HG02973 (cell line): Measurements from ENCODE around the gene PDGFB.

Source experiments
- ATAC-seq: cut with Tn5 transposase; IDR thresholded peaks from one replicate; pipeline ENCODE4 v1.9.1; 2021; ENCODE audit warnings: moderate library complexity; ENCODE audit not compliant: unreplicated experiment

PDGFB gene

GRCh38 chr22:39254789-39255298, 10.1 kb upstream of the PDGFB start:
- no peak for ATAC-seq

DNA sequence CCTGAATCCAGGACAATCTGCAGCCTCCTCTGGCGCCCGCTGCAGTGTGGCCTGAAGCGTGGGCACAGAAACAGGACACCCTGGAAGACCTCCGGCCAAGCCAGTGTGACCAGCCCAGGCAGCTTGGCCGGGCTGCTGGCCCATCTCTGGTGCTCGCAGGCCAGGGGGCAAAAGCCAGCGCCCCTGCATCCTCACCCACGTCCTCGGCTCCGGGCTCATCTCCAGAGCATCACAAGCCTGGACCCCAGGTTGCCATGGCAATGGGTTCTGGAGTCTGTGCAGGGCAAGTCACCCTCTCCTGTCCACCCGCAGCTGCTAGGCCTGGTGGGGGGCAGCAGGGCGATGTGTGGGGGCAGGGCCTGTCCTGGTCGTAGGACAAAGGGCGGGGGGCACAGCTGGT, 9.3 kb upstream of the PDGFB start:
- no peak for ATAC-seq

DNA sequence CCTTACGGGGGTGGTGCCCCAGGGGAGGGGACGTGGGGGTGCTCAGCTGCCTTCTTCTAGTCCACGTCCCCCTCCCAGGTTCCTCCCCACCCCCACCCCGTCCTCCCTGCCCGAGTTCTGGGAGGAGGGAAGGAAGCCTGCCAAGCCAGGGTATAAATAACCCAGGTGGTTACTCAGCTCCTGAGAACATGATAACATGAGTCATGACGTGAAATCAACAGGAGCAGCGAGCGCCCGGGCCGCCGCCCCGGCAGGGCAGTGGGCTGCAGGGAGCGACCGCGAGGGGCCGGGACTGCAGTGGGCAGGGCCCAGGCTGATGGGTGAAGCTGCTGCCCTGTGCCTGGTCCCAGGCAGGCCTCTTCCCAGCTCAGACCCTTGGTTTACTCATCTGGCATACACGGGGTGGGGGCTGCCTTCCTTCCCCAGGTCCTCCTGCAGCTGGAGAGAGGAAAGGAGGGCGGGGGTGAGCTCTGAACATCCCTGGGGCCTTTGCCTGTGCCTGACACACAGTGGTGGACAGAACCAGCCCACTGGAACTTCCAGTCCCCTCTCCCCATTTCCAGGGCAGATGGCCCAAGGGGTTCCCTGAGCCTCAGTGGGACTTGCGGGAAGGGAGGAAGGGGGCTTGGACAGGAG, 8.8 kb upstream of the PDGFB start:
- ATAC-seq = no peak

GRCh38 chr22:39252461-39253434, 8.0 kb upstream of the PDGFB start:
- no peak for ATAC-seq

GRCh38 chr22:39251762-39252460, 7.1 kb upstream of the PDGFB start:
- no peak for ATAC-seq

- ATAC-seq = no peak
Observed at GRCh38 chr22:39250838-39251237, 6.1 kb upstream of the PDGFB start.

DNA sequence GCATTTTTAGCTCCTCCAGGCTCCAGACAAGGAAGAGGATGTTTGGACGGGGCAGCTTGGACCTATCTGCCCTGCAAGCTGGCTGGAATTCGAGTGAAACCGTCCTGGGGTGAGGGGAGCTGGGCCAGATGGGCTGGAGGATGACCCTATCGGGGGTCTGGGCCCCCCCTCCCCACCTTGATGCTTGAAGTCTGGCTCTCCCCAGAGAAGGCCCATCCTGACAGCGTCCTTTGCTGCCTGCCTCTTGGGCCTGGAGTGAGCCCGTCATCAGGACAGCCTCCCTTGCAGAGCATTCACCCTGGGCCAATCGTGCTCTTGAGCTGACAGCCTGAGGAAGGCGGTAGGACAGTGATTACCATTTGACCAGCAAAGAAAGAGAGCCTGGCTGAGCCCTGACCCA, 5.3 kb upstream of the PDGFB start:
- ATAC-seq = no peak

- no peak for ATAC-seq
Observed at GRCh38 chr22:39249086-39249704, 4.4 kb upstream of the PDGFB start.

GRCh38 chr22:39248254-39248653, 3.5 kb upstream of the PDGFB start:
- ATAC-seq = no peak

- ATAC-seq = no peak
Observed at GRCh38 chr22:39247361-39247760, 2.6 kb upstream of the PDGFB start.

DNA sequence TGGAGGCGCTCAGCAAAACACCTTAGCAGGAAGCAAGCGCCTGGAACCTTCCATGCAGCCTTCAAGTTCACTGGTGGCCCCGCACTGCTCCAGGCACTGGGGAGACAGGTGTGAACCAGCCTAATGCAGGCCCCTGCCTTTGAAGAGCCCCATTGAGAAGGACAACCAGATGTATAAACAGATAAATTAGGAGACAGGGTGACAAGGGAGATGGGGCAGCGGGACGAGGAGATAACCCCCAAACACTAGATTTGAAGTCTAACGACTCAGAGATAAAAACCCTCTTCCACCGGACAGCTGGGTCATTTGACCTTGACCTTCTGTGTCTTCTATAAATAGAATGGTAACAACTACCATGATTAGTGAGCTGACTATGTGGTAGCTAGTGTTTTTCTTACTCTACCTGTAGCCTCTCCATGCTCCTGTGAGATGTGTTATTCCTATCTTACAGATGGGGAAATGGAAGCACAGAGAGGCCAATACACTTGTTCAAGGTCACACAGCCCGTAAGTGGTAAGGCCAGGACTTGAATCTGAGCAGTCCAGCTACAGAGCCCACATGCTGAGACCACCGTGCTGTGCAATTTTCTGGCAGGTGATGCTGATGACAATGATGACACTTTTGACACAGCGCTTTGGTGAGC, 2.0 kb upstream of the PDGFB start:
- no peak for ATAC-seq

DNA sequence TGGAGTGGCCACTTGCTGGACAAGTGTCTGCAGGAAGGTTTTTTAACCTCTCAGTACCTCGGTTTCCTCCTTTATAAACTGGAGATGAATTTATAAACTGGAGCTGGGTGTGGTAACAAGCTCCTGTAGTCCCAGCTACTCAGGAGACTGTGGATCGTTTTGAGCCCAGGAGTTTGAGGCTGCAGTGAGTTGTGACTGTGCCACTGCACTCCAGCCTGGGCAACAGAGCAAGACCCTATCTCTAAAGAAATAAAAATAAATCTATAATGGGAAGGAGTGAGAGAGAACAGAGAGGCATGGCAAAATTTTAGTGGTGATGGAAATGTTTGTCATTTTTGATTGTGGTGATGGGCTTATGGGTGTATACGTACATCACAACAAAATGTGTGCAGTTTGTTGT, 1.4 kb upstream of the PDGFB start:
- no peak for ATAC-seq

GRCh38 chr22:39245130-39246039, 603 bp upstream of the PDGFB start:
- ATAC-seq = no peak

- ATAC-seq = no peak
Observed at GRCh38 chr22:39244136-39244495, 666 bp downstream of the PDGFB start.

- no peak for ATAC-seq
Observed at GRCh38 chr22:39243439-39244135, 1.2 kb downstream of the PDGFB start.

DNA sequence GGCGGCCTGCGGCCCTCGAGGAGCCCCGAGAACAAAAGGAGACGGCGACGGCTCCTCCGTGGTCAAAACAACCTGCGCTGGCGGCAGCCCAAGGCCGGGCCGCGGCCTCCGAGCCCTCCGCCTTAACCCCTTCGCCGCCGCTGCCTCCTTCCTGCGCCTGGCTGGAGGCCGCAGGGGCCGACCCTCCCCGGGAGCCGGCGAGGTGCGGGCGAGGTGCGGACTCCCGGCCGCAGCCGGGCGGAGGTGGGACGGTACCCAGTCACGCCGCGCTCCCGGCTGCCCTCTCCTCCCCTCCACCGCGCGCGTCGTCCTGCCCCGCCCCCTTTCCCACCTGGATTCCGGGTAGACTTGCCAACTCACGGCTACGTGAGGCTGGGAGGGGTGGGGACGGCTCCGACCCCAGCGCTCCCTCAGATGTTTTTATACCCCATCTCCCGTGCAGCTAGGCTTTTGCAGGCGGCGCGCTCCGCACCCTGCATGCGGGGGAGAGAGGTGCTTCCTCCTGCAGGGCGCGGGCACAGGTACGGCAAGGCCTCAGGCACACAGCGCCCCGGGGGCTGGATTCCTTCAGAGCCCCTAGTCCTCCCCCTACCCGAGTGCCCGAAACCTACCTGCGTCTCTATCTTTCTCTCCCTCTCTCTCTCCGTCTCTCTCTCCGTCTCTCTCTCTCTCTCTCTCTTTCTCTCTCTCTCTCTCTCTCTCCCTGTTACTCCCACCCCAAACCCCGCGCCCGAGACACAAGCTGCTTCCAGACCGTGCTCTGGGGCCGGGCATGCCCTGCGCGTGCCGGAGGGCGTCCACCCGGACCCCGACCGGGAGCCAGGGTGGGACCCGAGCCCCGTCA, 2.0 kb downstream of the PDGFB start:
- ATAC-seq = no peak

- no peak for ATAC-seq
Observed at GRCh38 chr22:39241794-39242594, 2.8 kb downstream of the PDGFB start.
